GM18861 (cell line): ENCODE data around the gene GMDS.

Experiments used
- ATAC-seq: cut with Tn5 transposase; IDR thresholded peaks from one replicate; pipeline ENCODE4 v1.9.1; 2021; ENCODE audit not compliant: unreplicated experiment

GMDS gene

DNA sequence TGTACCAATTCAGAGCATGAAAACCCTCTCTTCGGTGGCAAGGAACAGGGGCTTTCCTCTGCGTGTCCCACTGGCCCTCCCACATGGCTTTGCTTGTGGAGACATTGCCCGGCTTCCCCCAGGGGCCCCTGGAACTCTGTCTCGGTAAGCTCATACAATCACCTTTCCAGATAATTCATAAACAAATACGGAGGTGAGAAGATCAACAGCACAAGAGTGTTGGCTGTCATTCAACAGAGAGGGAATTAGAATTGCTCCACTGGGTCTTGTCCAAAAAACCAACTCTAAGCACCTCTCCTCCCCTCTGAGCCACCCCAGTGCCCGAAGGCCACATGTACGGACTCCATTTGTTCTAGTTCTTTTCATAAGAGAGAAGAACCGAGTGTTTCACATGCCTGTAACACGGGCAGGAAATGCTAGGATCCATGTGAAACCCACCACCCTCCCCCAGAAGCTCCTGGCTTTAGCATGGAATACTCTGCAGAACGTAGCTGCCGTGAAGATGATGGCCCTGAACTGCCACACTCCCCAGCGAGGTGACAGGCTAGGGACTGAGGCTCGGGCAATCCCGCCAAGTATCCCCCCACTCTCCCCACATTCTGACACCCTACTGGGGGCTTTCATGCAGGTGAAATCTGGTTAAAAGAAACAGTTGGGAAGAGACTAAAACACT, 660.3 kb downstream of the GMDS start:
- no peak for ATAC-seq

- no peak for ATAC-seq
Measured at GRCh38 chr6:1584146-1584545, 661.3 kb downstream of the GMDS start.

- ATAC-seq: no peak
Measured at GRCh38 chr6:1581120-1581991, 664.0 kb downstream of the GMDS start.

DNA sequence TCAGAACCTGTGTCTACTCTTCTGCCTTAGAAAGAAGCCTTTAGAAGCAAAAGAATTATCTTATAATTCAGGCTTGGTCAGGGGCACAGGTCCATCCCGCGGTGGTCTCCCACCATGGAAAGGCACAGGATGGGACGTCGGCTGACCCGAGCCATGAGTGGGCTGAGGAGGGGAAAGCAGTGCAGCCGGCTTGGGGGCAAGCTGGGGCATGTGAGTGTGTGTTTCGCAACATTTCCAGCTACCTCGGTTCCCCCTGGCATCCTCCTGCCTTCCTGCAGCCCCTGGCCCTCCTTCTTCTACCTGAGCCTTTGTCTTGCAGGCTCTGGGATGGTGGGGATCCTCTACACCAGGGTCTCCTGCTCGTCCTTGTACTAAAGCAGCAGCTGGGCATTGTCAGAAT, 664.8 kb downstream of the GMDS start:
- no peak for ATAC-seq

GRCh38 chr6:1580109-1580508, 665.3 kb downstream of the GMDS start:
- ATAC-seq: no peak

- ATAC-seq: no peak
Measured at GRCh38 chr6:1579096-1579495, 666.3 kb downstream of the GMDS start.

GRCh38 chr6:1577896-1578745, 667.3 kb downstream of the GMDS start:
- peak; percentile 45 for ATAC-seq

DNA sequence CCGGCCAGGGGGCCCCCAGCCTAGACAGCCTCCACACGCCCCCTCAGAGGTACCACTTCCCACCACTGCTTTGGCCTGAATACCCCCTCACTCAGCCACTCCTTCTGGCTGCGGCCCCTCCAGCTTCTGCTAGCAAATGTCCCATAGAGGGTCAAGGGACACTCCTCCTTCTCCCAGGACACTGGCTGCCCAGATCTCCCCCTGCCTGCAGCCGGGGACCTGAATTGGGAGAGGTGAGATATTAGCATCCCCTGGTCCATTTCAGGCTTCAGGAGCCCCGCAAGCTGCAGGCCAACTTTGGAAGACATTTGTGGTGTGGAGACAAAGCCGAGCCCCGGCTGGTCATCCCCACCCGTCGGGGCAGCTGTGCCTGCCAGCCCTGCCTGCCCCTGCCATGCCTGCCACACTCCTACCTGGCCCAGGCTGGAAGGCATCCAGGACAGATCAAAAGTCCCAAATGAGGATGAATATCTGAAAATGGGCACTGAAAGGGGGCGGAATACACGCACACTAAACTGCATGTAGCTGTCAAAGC, 668.2 kb downstream of the GMDS start:
- no peak for ATAC-seq

GRCh38 chr6:1576711-1577110, 668.7 kb downstream of the GMDS start:
- no peak for ATAC-seq

DNA sequence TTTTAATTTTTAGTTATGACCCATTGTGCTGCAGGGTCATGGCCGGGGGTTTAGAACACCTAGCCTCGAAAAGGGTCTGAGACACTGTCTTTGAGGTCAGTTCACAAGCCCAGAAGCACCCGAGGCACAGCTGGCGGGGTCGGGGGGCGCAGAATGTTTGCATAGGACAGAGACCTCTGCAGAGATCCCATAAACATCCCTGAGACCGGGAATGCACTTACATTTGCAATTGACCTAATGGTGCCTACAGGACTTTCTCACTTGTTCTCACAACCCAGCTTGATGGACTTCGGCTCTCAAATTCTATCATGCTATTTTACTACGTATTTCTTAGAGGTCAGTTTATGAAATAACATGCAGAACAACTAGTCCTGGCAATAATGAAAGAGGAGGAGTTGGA, 669.2 kb downstream of the GMDS start:
- no peak for ATAC-seq

GRCh38 chr6:1575210-1576041, 670.0 kb downstream of the GMDS start:
- no peak for ATAC-seq

DNA sequence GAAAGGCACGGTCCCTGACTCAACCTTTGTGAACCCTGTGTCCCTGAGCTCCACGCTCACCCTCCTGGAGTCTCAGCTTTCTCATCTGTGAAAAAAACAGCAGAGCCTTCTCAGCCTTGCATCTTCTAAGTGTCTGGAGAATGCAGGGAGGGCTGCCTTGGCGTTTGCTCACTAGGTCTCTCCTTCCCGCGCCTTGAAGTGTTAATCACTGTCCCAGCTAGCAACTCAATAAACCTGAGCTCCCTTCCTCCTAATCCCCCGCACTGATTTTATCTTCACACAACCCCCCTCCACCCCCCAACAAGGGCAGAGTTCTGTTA, 670.6 kb downstream of the GMDS start:
- no peak for ATAC-seq

DNA sequence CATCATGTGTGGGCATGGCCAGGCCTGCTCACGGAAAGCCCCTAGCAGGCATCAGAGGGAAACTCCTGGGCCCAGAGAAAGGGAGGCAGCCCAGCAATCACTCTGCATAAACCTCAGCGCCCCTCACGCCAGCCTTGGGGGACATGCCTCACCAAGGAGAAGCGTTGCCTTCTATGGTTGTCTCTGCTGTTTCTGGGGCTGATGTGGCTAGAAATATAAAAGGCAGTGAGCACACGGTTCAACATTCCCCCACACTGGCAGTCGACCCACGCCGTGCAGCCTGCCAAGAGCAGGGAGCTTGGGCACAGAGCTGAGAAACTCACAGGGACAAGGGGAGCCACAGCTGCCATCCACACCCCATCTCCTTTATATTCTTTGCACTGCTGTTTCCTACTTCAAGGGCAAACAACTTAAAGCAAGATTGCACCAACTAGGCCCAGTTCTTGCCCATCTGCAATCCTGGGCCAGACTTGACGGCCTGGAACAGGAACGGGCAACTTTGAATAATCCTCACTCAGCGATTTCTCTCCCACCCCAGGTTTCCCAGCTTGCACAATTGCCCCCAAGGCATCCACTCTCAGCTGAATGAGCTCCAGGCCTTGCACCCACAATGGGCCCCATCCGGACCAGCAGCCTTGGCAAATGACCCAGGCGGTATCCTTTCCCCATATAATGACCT, 671.2 kb downstream of the GMDS start:
- no peak for ATAC-seq
